Measurements from ENCODE around the gene NCAN. TPM values are rescaled to one million over a fixed set of nuclear protein-coding genes. Genes with fewer than 3 reads are reported as not detected.
A peak's percentile ranks its signal among the peaks of the same experiment; 100 is the strongest.

The NCAN gene
- polyA plus RNA-seq, 1 donor from 2014 or later: 52.1 TPM

DNA sequence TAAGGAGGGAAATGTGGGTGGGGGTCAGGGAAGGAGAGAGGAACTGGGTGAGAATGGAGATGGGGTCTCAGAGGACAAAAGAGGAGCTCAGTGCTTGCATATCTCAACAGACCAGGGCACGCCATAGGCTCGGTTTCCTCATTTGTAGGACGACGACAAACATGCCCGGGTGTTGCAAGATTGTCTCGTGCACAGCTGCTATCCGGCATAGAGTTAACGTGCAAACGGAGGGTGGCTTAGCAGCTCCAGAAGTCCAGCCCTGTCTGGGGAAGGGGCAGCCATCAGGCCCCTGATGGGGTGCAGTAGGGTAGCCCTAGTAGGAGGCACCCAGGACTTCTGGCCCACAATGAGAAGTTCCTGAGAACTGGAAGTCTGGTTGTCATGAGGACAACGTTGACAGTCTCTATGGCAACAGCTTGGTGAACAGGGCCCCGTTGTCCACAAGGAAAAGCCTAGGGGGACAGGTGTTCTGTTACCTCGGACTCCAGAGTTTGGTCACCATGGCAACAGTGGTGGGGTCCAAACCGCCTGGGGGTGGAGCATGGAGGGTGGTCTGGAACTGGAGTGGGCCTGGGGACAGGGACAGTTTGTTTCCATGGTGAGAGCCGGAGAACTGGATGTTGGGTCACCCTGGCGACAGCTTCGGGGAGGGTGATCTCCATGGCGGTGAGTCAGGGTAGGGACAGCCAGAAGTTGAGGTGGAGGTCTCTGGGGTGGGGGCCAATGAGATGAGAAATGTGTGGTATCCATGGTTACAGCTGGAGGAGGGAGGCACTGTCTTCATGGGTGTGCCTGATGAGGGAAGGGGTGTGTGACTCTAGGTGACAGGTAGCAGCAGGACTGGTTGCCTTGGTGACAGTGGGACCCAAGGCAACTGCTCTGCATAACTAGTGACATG, 44.6 kb downstream of the NCAN start:
- no peaks in the 10 kb centered on the region for H3K79me2 ChIP-seq (replicated peaks; ENCODE audit: insufficient read depth, low read length)
- H3K9me2 ChIP-seq (ENCODE audit: insufficient read depth, low read length): no peaks in the 10 kb centered on the region
- no peaks in the 10 kb centered on the region for H3K27me3 ChIP-seq (ENCODE audit: insufficient read depth, low read depth, low read length)
- TF ChIP-seq TAF1 (IDR thresholded peaks at IDR 0.05; ENCODE audit: low read depth) (no peak), EP300 (conservative IDR thresholded peaks at IDR 0.05; ENCODE audit: poor library complexity, severe bottlenecking) (peak; percentile 36), EZH2 (IDR thresholded peaks at IDR 0.05; ENCODE audit: borderline replicate concordance, insufficient read depth, low read length, poor library complexity, severe bottlenecking) (no peak), MXI1 (conservative IDR thresholded peaks at IDR 0.05; ENCODE audit: poor library complexity, severe bottlenecking) (peak; percentile 34)
- peak overlapping the region; percentile 3 for H3K4me2 ChIP-seq (ENCODE audit: low read length)
- no peak overlapping the region for H2AFZ ChIP-seq (ENCODE audit: low read depth, low read length)
- H3K9me3 ChIP-seq (ENCODE audit: low read length): no peaks in the 10 kb centered on the region
- peak overlapping the region; percentile 46 for H3K27ac ChIP-seq (ENCODE audit: low read length)
- no peak overlapping the region for H3K9ac ChIP-seq (ENCODE audit: low read length)
- no peaks in the 10 kb centered on the region for H4K20me1 ChIP-seq (ENCODE audit: insufficient read depth)
- peak overlapping the region; percentile 39 for H3K4me3 ChIP-seq (ENCODE audit: low read length)
- H3F3A ChIP-seq (ENCODE audit: insufficient read depth, low read length, poor library complexity, severe bottlenecking): no peaks in the 10 kb centered on the region
- peaks cover 4% of the 10 kb centered on the region for H3K36me3 ChIP-seq (ENCODE audit: insufficient read depth, low read length)

- Histone ChIP-seq H2AFZ (ENCODE audit: low read depth, low read length) (no peak overlapping the region), H3K9me3 (ENCODE audit: low read length) (no peaks in the 10 kb centered on the region), H3K4me2 (ENCODE audit: low read length) (no peak overlapping the region), H3F3A (ENCODE audit: insufficient read depth, low read length, poor library complexity, severe bottlenecking) (no peaks in the 10 kb centered on the region), H3K9ac (ENCODE audit: low read length) (no peak overlapping the region), H3K79me2 (replicated peaks; ENCODE audit: insufficient read depth, low read length) (no peaks in the 10 kb centered on the region), H3K9me2 (ENCODE audit: insufficient read depth, low read length) (no peaks in the 10 kb centered on the region), H3K4me3 (ENCODE audit: low read length) (peak overlapping the region; percentile 39), H3K36me3 (ENCODE audit: insufficient read depth, low read length) (no peaks in the 10 kb centered on the region), H3K27me3 (ENCODE audit: insufficient read depth, low read depth, low read length) (peaks cover 8% of the 10 kb centered on the region), H3K27ac (ENCODE audit: low read length) (no peak overlapping the region), H4K20me1 (ENCODE audit: insufficient read depth) (no peaks in the 10 kb centered on the region)
- TF ChIP-seq, protein P1, sequence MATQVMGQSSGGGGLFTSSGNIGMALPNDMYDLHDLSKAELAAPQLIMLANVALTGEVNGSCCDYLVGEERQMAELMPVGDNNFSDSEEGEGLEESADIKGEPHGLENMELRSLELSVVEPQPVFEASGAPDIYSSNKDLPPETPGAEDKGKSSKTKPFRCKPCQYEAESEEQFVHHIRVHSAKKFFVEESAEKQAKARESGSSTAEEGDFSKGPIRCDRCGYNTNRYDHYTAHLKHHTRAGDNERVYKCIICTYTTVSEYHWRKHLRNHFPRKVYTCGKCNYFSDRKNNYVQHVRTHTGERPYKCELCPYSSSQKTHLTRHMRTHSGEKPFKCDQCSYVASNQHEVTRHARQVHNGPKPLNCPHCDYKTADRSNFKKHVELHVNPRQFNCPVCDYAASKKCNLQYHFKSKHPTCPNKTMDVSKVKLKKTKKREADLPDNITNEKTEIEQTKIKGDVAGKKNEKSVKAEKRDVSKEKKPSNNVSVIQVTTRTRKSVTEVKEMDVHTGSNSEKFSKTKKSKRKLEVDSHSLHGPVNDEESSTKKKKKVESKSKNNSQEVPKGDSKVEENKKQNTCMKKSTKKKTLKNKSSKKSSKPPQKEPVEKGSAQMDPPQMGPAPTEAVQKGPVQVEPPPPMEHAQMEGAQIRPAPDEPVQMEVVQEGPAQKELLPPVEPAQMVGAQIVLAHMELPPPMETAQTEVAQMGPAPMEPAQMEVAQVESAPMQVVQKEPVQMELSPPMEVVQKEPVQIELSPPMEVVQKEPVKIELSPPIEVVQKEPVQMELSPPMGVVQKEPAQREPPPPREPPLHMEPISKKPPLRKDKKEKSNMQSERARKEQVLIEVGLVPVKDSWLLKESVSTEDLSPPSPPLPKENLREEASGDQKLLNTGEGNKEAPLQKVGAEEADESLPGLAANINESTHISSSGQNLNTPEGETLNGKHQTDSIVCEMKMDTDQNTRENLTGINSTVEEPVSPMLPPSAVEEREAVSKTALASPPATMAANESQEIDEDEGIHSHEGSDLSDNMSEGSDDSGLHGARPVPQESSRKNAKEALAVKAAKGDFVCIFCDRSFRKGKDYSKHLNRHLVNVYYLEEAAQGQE (IDR thresholded peaks at IDR 0.05; ENCODE audit: borderline replicate concordance): no peak
- TF ChIP-seq TAF1 (IDR thresholded peaks at IDR 0.05; ENCODE audit: low read depth) (no peak), EZH2 (IDR thresholded peaks at IDR 0.05; ENCODE audit: borderline replicate concordance, insufficient read depth, low read length, poor library complexity, severe bottlenecking) (no peak), CTCF (IDR thresholded peaks at IDR 0.05; ENCODE audit: poor library complexity, severe bottlenecking) (no peak), EP300 (conservative IDR thresholded peaks at IDR 0.05; ENCODE audit: poor library complexity, severe bottlenecking) (no peak), MXI1 (conservative IDR thresholded peaks at IDR 0.05; ENCODE audit: poor library complexity, severe bottlenecking) (no peak), SMC3 (conservative IDR thresholded peaks at IDR 0.05; ENCODE audit: poor library complexity) (no peak), RAD21 (conservative IDR thresholded peaks at IDR 0.05) (no peak), POLR2AphosphoS5 (IDR thresholded peaks at IDR 0.05) (no peak)
Observed at GRCh38 chr19:19257137-19257536, 45.4 kb downstream of the NCAN start.

All from neural cell (in vitro differentiated cells).